Astrocyte (in vitro differentiated cells and primary cell): ENCODE data around the gene CA10. TPM values are rescaled to one million over a fixed set of nuclear protein-coding genes. Genes with fewer than 3 reads are reported as not detected.

Source experiments
- DNase-seq: peaks from one replicate; pipeline ENCODE4 v3.0.0-alpha.2; 2010; ENCODE audit warnings: low read depth
- FAIRE-seq: peaks from 2 replicates; lab custom pipeline; 2011; peaks lifted over from hg19 to GRCh38; lab: Jason Lieb, UNC
- H2AFZ ChIP-seq: 2 replicates; pipeline ENCODE4 v1.6.0; 2012; ENCODE audit warnings: low read depth, low read length, inconsistent platforms
- H3K27ac ChIP-seq: 2 replicates; pipeline ENCODE4 v1.5.1; 2011; ENCODE audit warnings: low read depth, low read length, inconsistent platforms
- H3K27me3 ChIP-seq: 2 replicates; pipeline ENCODE4 v1.6.0; 2011; ENCODE audit warnings: low read length, inconsistent platforms; ENCODE audit not compliant: insufficient read depth
- H3K36me3 ChIP-seq: 2 replicates; pipeline ENCODE4 v1.5.1; 2011; ENCODE audit warnings: low read length, inconsistent platforms; ENCODE audit not compliant: insufficient read depth
- H3K4me1 ChIP-seq: 2 replicates; pipeline ENCODE4 v1.5.1; 2011; ENCODE audit warnings: low read length, inconsistent platforms; ENCODE audit not compliant: insufficient read depth
- H3K4me2 ChIP-seq: 2 replicates; pipeline ENCODE4 v1.6.0; 2012; ENCODE audit warnings: low read length, inconsistent platforms
- H3K4me3 ChIP-seq: 2 replicates; pipeline ENCODE4 v1.5.1; 2011; ENCODE audit warnings: low read depth, mild to moderate bottlenecking, low read length, inconsistent platforms; ENCODE audit not compliant: insufficient read depth
- H3K79me2 ChIP-seq: 2 replicates; pipeline ENCODE4 v1.6.0; 2012; ENCODE audit warnings: mild to moderate bottlenecking, low read length, inconsistent platforms; ENCODE audit not compliant: insufficient read depth
- H3K9ac ChIP-seq: 2 replicates; pipeline ENCODE4 v1.6.0; 2012; ENCODE audit warnings: mild to moderate bottlenecking, low read length, inconsistent platforms
- H3K9me3 ChIP-seq: 2 replicates; pipeline ENCODE4 v1.5.1; 2012; ENCODE audit warnings: low read depth, mild to moderate bottlenecking, low read length, inconsistent platforms; ENCODE audit not compliant: insufficient read depth
- H4K20me1 ChIP-seq: 2 replicates; pipeline ENCODE4 v1.6.0; 2012; ENCODE audit warnings: low read length, inconsistent platforms; ENCODE audit not compliant: insufficient read depth
- H3K27ac Mint-ChIP-seq: one replicate; pipeline ENCODE4 v1.8.0; 2021; ENCODE audit warnings: mild to moderate bottlenecking, mixed read lengths; ENCODE audit not compliant: unreplicated experiment
- H3K27me3 Mint-ChIP-seq: one replicate; pipeline ENCODE4 v1.8.0; 2021; ENCODE audit warnings: low read depth, mixed read lengths; ENCODE audit not compliant: unreplicated experiment
- H3K36me3 Mint-ChIP-seq: one replicate; pipeline ENCODE4 v1.8.0; 2021; ENCODE audit warnings: low read depth, mixed read lengths; ENCODE audit not compliant: unreplicated experiment
- H3K4me1 Mint-ChIP-seq: one replicate; pipeline ENCODE4 v1.8.0; 2021; ENCODE audit warnings: low read depth, mixed read lengths; ENCODE audit not compliant: unreplicated experiment
- H3K4me3 Mint-ChIP-seq: one replicate; pipeline ENCODE4 v1.8.0; 2021; ENCODE audit warnings: mild to moderate bottlenecking, moderate library complexity, mixed read lengths; ENCODE audit not compliant: unreplicated experiment
- H3K9me3 Mint-ChIP-seq: one replicate; pipeline ENCODE4 v1.8.0; 2021; ENCODE audit warnings: mild to moderate bottlenecking, mixed read lengths; ENCODE audit not compliant: unreplicated experiment
- CTCF ChIP-seq: IDR thresholded peaks from 2 replicates; pipeline ENCODE4 v1.5.1; 2011; ENCODE audit warnings: low read depth, mild to moderate bottlenecking, inconsistent platforms, low read length, moderate library complexity; ENCODE audit not compliant: insufficient read depth
- EZH2 ChIP-seq: IDR thresholded peaks from 2 replicates; pipeline ENCODE4 v1.6.1; 2012; ENCODE audit warnings: mild to moderate bottlenecking, low read length, inconsistent platforms; ENCODE audit not compliant: insufficient read depth
- total RNA-seq: library from RNA; stranded (reverse); gene quantifications from 2 replicates; pipeline ENCODE4 v1.2.1, GENCODE V29; 2021

The CA10 gene
- total RNA-seq, 1 donor from 2014 or later = 0.43 TPM

- no peak overlapping the region for H3K4me3 ChIP-seq
- no peak overlapping the region for H2AFZ ChIP-seq
- DNase-seq (no peak), FAIRE-seq (no peak)
- no peaks in the 10 kb centered on the region for H3K79me2 ChIP-seq
- H3K4me1 ChIP-seq = no peaks in the 10 kb centered on the region
- no peaks in the 10 kb centered on the region for H3K9me3 ChIP-seq
- H3K27ac ChIP-seq = no peak overlapping the region
- H3K36me3 ChIP-seq = no peaks in the 10 kb centered on the region
- Mint-ChIP-seq H3K36me3 (no peaks in the 10 kb centered on the region), H3K4me1 (no peaks in the 10 kb centered on the region), H3K27me3 (peaks cover 8% of the 10 kb centered on the region), H3K4me3 (no peak overlapping the region), H3K9me3 (peaks cover 4% of the 10 kb centered on the region), H3K27ac (no peak overlapping the region)
- H4K20me1 ChIP-seq = no peaks in the 10 kb centered on the region
- no peak for TF ChIP-seq EZH2
- TF ChIP-seq CTCF = no peak
- H3K27me3 ChIP-seq = no peaks in the 10 kb centered on the region
- H3K9ac ChIP-seq = no peak overlapping the region
- no peak overlapping the region for H3K4me2 ChIP-seq
Observed at GRCh38 chr17:51666971-51667705, 491.4 kb downstream of the CA10 start.

- no peak for DNase-seq
- FAIRE-seq = no peak
- TF ChIP-seq EZH2 (no peak), CTCF (no peak)
Observed at GRCh38 chr17:51662204-51663056, 496.1 kb downstream of the CA10 start.

More at GRCh38 chr17:51662204-51663056, 496.1 kb downstream of the CA10 start:
- Mint-ChIP-seq H3K4me3 (no peak overlapping the region), H3K4me1 (no peaks in the 10 kb centered on the region), H3K9me3 (no peaks in the 10 kb centered on the region), H3K27me3 (peaks cover 16% of the 10 kb centered on the region), H3K36me3 (no peaks in the 10 kb centered on the region), H3K27ac (no peak overlapping the region)
- no peaks in the 10 kb centered on the region for H3K79me2 ChIP-seq
- H3K4me1 ChIP-seq = no peaks in the 10 kb centered on the region
- H3K9ac ChIP-seq = no peak overlapping the region
- H3K4me2 ChIP-seq = no peak overlapping the region
- H2AFZ ChIP-seq = no peak overlapping the region
- no peak overlapping the region for H3K4me3 ChIP-seq
- H3K27me3 ChIP-seq = no peaks in the 10 kb centered on the region
- H3K27ac ChIP-seq = no peak overlapping the region
- no peaks in the 10 kb centered on the region for H3K36me3 ChIP-seq
- no peaks in the 10 kb centered on the region for H3K9me3 ChIP-seq
- no peaks in the 10 kb centered on the region for H4K20me1 ChIP-seq
